HEK293 (cell line): ENCODE data around the gene SUV39H2.

Experiments used
- AEBP2 ChIP-seq: fragments of 450-650 bp; formaldehyde crosslinking; IDR thresholded peaks from 2 replicates; pipeline ENCODE4 v1.5.1; 2016; ENCODE audit warnings: missing biosample characterization, missing genetic modification characterization, borderline replicate concordance
- KLF9 ChIP-seq: fragments of 450-650 bp; formaldehyde crosslinking; IDR thresholded peaks from 2 replicates; pipeline ENCODE4 v1.5.1; 2016; ENCODE audit warnings: missing biosample characterization, missing genetic modification characterization, low read depth
- SCRT2 ChIP-seq: fragments of 450-650 bp; formaldehyde crosslinking; IDR thresholded peaks from 2 replicates; pipeline ENCODE4 v1.5.1; 2016; ENCODE audit warnings: missing biosample characterization, missing genetic modification characterization
- TCF7L2 ChIP-seq: IDR thresholded peaks from 2 replicates; pipeline ENCODE4 v1.6.1; 2011; ENCODE audit warnings: low read depth, mild to moderate bottlenecking, inconsistent platforms, low read length, moderate library complexity, borderline replicate concordance
- TSHZ1 ChIP-seq: fragments of 450-650 bp; formaldehyde crosslinking; IDR thresholded peaks from 2 replicates; pipeline ENCODE4 v1.5.1; 2016; ENCODE audit warnings: missing biosample characterization, missing genetic modification characterization, borderline replicate concordance
- YY2 ChIP-seq: fragments of 450-650 bp; formaldehyde crosslinking; IDR thresholded peaks from 2 replicates; pipeline ENCODE4 v1.5.1; 2016; ENCODE audit warnings: missing biosample characterization, missing genetic modification characterization
- ZBTB7A ChIP-seq: fragments of 450-650 bp; formaldehyde crosslinking; IDR thresholded peaks from 2 replicates; pipeline ENCODE4 v1.5.1; 2016; ENCODE audit warnings: low read depth, missing biosample characterization, missing genetic modification characterization
- ZFHX2 ChIP-seq: fragments of 450-650 bp; formaldehyde crosslinking; conservative IDR thresholded peaks from 2 replicates; pipeline ENCODE4 v1.5.1; 2016; ENCODE audit warnings: missing biosample characterization, missing genetic modification characterization
- ZNF211 ChIP-seq: fragments of 450-650 bp; formaldehyde crosslinking; IDR thresholded peaks from 2 replicates; pipeline ENCODE4 v1.5.1; 2016; ENCODE audit warnings: low read depth, missing biosample characterization, missing genetic modification characterization
- ZNF221 ChIP-seq: fragments of 450-650 bp; formaldehyde crosslinking; IDR thresholded peaks from 2 replicates; pipeline ENCODE4 v1.5.1; 2017; ENCODE audit warnings: missing biosample characterization, missing genetic modification characterization, borderline replicate concordance
- ZNF274 ChIP-seq, 2 experiments: fragments of 200-500 bp in 1 of 2; fragments of 450-650 bp in 1 of 2; sonication (Bioruptor generic) in 1 of 2; formaldehyde crosslinking in 1 of 2; IDR thresholded peaks; 2 replicates each; pipeline versions ENCODE4 v1.5.1 to v1.6.1; 2014 to 2016; ENCODE audit warnings: borderline replicate concordance in 1 of 2, inconsistent platforms in 1 of 2, low read length in 1 of 2, missing biosample characterization in 1 of 2, missing genetic modification characterization in 1 of 2
- ZNF280C ChIP-seq: fragments of 450-650 bp; formaldehyde crosslinking; IDR thresholded peaks from 2 replicates; pipeline ENCODE4 v1.5.1; 2016; ENCODE audit warnings: missing biosample characterization, missing genetic modification characterization
- ZNF335 ChIP-seq: fragments of 450-650 bp; formaldehyde crosslinking; conservative IDR thresholded peaks from 2 replicates; pipeline ENCODE4 v1.5.1; 2016; ENCODE audit warnings: missing biosample characterization, missing genetic modification characterization
- ZNF350 ChIP-seq: fragments of 450-650 bp; formaldehyde crosslinking; IDR thresholded peaks from 2 replicates; pipeline ENCODE4 v1.5.0; 2017; ENCODE audit warnings: missing biosample characterization, mild to moderate bottlenecking, missing genetic modification characterization
- ZNF362 ChIP-seq: fragments of 450-650 bp; formaldehyde crosslinking; IDR thresholded peaks from 2 replicates; pipeline ENCODE4 v1.5.1; 2016; ENCODE audit warnings: missing biosample characterization, missing genetic modification characterization
- ZNF404 ChIP-seq: fragments of 450-650 bp; formaldehyde crosslinking; IDR thresholded peaks from 2 replicates; pipeline ENCODE4 v1.5.1; 2017; ENCODE audit warnings: missing biosample characterization, missing genetic modification characterization
- ZNF416 ChIP-seq: fragments of 450-650 bp; formaldehyde crosslinking; IDR thresholded peaks from 2 replicates; pipeline ENCODE4 v1.5.1; 2016; ENCODE audit warnings: missing biosample characterization, missing genetic modification characterization
- ZNF558 ChIP-seq: fragments of 450-650 bp; formaldehyde crosslinking; IDR thresholded peaks from 2 replicates; pipeline ENCODE4 v1.5.1; 2016; ENCODE audit warnings: missing biosample characterization, missing genetic modification characterization
- ZNF639 ChIP-seq: fragments of 450-650 bp; formaldehyde crosslinking; IDR thresholded peaks from 2 replicates; pipeline ENCODE4 v1.5.1; 2016; ENCODE audit warnings: missing biosample characterization, missing genetic modification characterization
- ZNF692 ChIP-seq: fragments of 450-650 bp; formaldehyde crosslinking; IDR thresholded peaks from 2 replicates; pipeline ENCODE4 v1.5.1; 2016; ENCODE audit warnings: missing biosample characterization, missing genetic modification characterization
- ZNF701 ChIP-seq: fragments of 450-650 bp; formaldehyde crosslinking; IDR thresholded peaks from 2 replicates; pipeline ENCODE4 v1.5.1; 2016; ENCODE audit warnings: missing biosample characterization, missing genetic modification characterization
- ZNF704 ChIP-seq: fragments of 450-650 bp; formaldehyde crosslinking; IDR thresholded peaks from 2 replicates; pipeline ENCODE4 v1.5.1; 2016; ENCODE audit warnings: missing biosample characterization, missing genetic modification characterization
- ZNF830 ChIP-seq: fragments of 450-650 bp; IDR thresholded peaks from 2 replicates; pipeline ENCODE4 v1.5.0; 2018; ENCODE audit warnings: missing biosample characterization, missing genetic modification characterization, low read depth, mild to moderate bottlenecking, moderate library complexity
- ZNF843 ChIP-seq: fragments of 450-650 bp; formaldehyde crosslinking; IDR thresholded peaks from 2 replicates; pipeline ENCODE4 v1.5.1; 2016; ENCODE audit warnings: missing biosample characterization, missing genetic modification characterization
- ZSCAN16 ChIP-seq: fragments of 450-650 bp; formaldehyde crosslinking; IDR thresholded peaks from 2 replicates; pipeline ENCODE4 v1.5.1; 2016; ENCODE audit warnings: missing biosample characterization, missing genetic modification characterization

The SUV39H2 gene

GRCh38 chr10:14837757-14838581, 40.7 kb upstream of the SUV39H2 start, which contains the start of the genes CDNF, HSPA14 and MSANTD7 (continued):
- TF ChIP-seq ZNF335 (tag by site-specific recombination) (peak; percentile 99), ZBTB7A (peak; percentile 84; the same call in 1 of the 2 replicates), ZNF830 (no peak), YY2 (tag by site-specific recombination) (peak; percentile 64), KLF9 (tag by site-specific recombination) (peak; percentile 60; the same call in 1 of the 2 replicates), ZNF704 (tag by site-specific recombination) (no peak), ZNF692 (tag by site-specific recombination) (peak; percentile 32; the same call in 1 of the 2 replicates), ZNF843 (tag by site-specific recombination) (0 out of 2 replicates have a peak, but pooled peaks have one; percentile 20), ZNF558 (tag by site-specific recombination) (no peak; the same call in 1 of the 2 replicates), ZNF404 (tag by site-specific recombination) (no peak), ZFHX2 (tag by site-specific recombination) (peak; percentile 99), ZNF274 (IDR thresholded peaks at IDR 0.05; ENCODE audit: low read length) (no peak), ZNF274 (tag by site-specific recombination; IDR thresholded peaks at IDR 0.05; ENCODE audit: borderline replicate concordance) (no peak), ZNF221 (tag by site-specific recombination) (no peak), ZNF211 (tag by site-specific recombination) (no peak), ZNF416 (tag by site-specific recombination) (no peak), TSHZ1 (no peak), ZNF350 (tag by site-specific recombination) (no peak), TCF7L2 (no peak; the same call in 1 of the 2 replicates), ZNF280C (no peak), ZNF701 (tag by site-specific recombination) (no peak), AEBP2 (tag by site-specific recombination) (0 out of 2 replicates have a peak, but pooled peaks have one; percentile 14), ZSCAN16 (tag by site-specific recombination) (no peak), ZNF362 (tag by site-specific recombination) (no peak), ZNF639 (tag by site-specific recombination) (no peak), SCRT2 (peak; percentile 91)
